HL-60/S4 treated with phorbol 12-myristate 13-acetate at 8.2 ng/mL for 4 days and 3 days (cell line): ENCODE results near the gene UGT8.
"Not testable (repeated sequence)": the region's sequence is repeated elsewhere in the genome, so short reads cannot be mapped to it uniquely, and the experiment has no call there.

Experiments
- in situ Hi-C: fragments of 300-500 bp; cut with MboI; formaldehyde crosslinking; loops from 2 replicates; pipeline ENCODE4 v1.15.0; 2022; ENCODE audit warnings: low sequenced_read_pairs

UGT8 gene

GRCh38 chr4:114601304-114602052 is 2.9 kb downstream of the UGT8 start:
- in situ Hi-C loops = no loop called here

GRCh38 chr4:114603497-114603896 is 4.9 kb downstream of the UGT8 start:
- in situ Hi-C loops = no loop called here

- in situ Hi-C loops = no loop called here
These were observed 7.6 kb downstream of the UGT8 start for GRCh38 chr4:114606245-114606644.

GRCh38 chr4:114607056-114607455 is 8.4 kb downstream of the UGT8 start:
- in situ Hi-C loops = no loop called here

- in situ Hi-C loops = no loop called here
These were observed 15.0 kb downstream of the UGT8 start for GRCh38 chr4:114613560-114613959.

- in situ Hi-C loops = no loop called here
These were observed 16.8 kb downstream of the UGT8 start for GRCh38 chr4:114615435-114615834.

- in situ Hi-C loops = not testable (repeated sequence)
These were observed 17.4 kb downstream of the UGT8 start for GRCh38 chr4:114616036-114616435.

GRCh38 chr4:114626196-114626595 is 27.6 kb downstream of the UGT8 start:
- in situ Hi-C loops = no loop called here

GRCh38 chr4:114636192-114636935 is 37.8 kb downstream of the UGT8 start:
- in situ Hi-C loops = no loop called here

GRCh38 chr4:114642173-114642780 is 43.7 kb downstream of the UGT8 start:
- in situ Hi-C loops = no loop called here

- in situ Hi-C loops = no loop called here
These were observed 51.3 kb downstream of the UGT8 start for GRCh38 chr4:114649908-114650307.

GRCh38 chr4:114653675-114654074 is 55.1 kb downstream of the UGT8 start:
- in situ Hi-C loops = no loop called here

GRCh38 chr4:114654592-114654991 is 56.0 kb downstream of the UGT8 start:
- in situ Hi-C loops = no loop called here

GRCh38 chr4:114658179-114658578 is 59.6 kb downstream of the UGT8 start:
- in situ Hi-C loops = no loop called here

GRCh38 chr4:114658776-114659175 is 60.2 kb downstream of the UGT8 start:
- in situ Hi-C loops = no loop called here

GRCh38 chr4:114659386-114660008 is 60.9 kb downstream of the UGT8 start:
- in situ Hi-C loops = no loop called here

- in situ Hi-C loops = no loop called here
These were observed 64.5 kb downstream of the UGT8 start for GRCh38 chr4:114663083-114663482.

GRCh38 chr4:114668577-114668976 is 70.0 kb downstream of the UGT8 start:
- in situ Hi-C loops = no loop called here

GRCh38 chr4:114670733-114671132 is 72.1 kb downstream of the UGT8 start:
- in situ Hi-C loops = not testable (repeated sequence)

- in situ Hi-C loops = no loop called here
These were observed 74.7 kb downstream of the UGT8 start for GRCh38 chr4:114673306-114673705.

GRCh38 chr4:114674080-114674479 is 75.5 kb downstream of the UGT8 start:
- in situ Hi-C loops = no loop called here
